ENCODE results near the gene FAM9C. TPM values are rescaled to one million over a fixed set of nuclear protein-coding genes. Genes with fewer than 3 reads are reported as not detected.
"Not testable (repeated sequence)": the region's sequence is repeated elsewhere in the genome, so short reads cannot be mapped to it uniquely, and the experiment has no call there.

The FAM9C gene
- total RNA-seq, 6 donors from 2014 or later = 0.20 TPM; not detected in 5

GRCh38 chrX:13085526-13085925, 41.1 kb upstream of the FAM9C start:
- ATAC-seq (ENCODE audit: low FRiP score in 2 of 2) (no peak), DNase-seq (no peak)
- no peak overlapping the region for H3K4me3 ChIP-seq
- H3K9me3 ChIP-seq = no peaks in the 10 kb centered on the region
- peak overlapping the region in 2 of 4 donors; percentile 49 to 70 for H3K27ac ChIP-seq
- TF ChIP-seq POLR2A (IDR thresholded peaks at IDR 0.05) (no peak), POLR2AphosphoS5 (IDR thresholded peaks at IDR 0.05) (no peak), CTCF (IDR thresholded peaks at IDR 0.05) (no peak), EP300 (IDR thresholded peaks at IDR 0.05) (no peak)
- 41 to 59% methylated on average over 5 of the region's 5 CpGs for WGBS, 2 donors
- no peaks in the 10 kb centered on the region for H3K36me3 ChIP-seq
- H3K4me1 ChIP-seq = peaks cover 6 to 34% (median 17%) of the 10 kb centered on the region in 4 donors
- no peaks in the 10 kb centered on the region for H3K27me3 ChIP-seq

GRCh38 chrX:13084611-13085010, 40.2 kb upstream of the FAM9C start:
- no peaks in the 10 kb centered on the region for H3K27me3 ChIP-seq
- 63 to 72% methylated on average over 1 of the region's 1 CpG for WGBS, 2 donors
- peaks cover 7 to 26% (median 21%) of the 10 kb centered on the region in 4 donors for H3K4me1 ChIP-seq
- no peak for ATAC-seq (ENCODE audit: low FRiP score in 2 of 2)
- H3K36me3 ChIP-seq = no peaks in the 10 kb centered on the region
- H3K9me3 ChIP-seq = no peaks in the 10 kb centered on the region
- no peak overlapping the region for H3K27ac ChIP-seq
- no peak for DNase-seq
- no peak for TF ChIP-seq CTCF (IDR thresholded peaks at IDR 0.05)
- no peak for TF ChIP-seq EP300 (IDR thresholded peaks at IDR 0.05)
- TF ChIP-seq POLR2AphosphoS5 (IDR thresholded peaks at IDR 0.05) = no peak
- TF ChIP-seq POLR2A (IDR thresholded peaks at IDR 0.05) = no peak
- H3K4me3 ChIP-seq = no peak overlapping the region

GRCh38 chrX:13083755-13084326, 39.4 kb upstream of the FAM9C start:
- WGBS, 2 donors = 80 to 91% methylated on average over 5 to 9 of the region's 9 CpGs

GRCh38 chrX:13082206-13083065, 38.0 kb upstream of the FAM9C start:
- no peak for DNase-seq
- H3K27me3 ChIP-seq = no peaks in the 10 kb centered on the region
- TF ChIP-seq POLR2A (IDR thresholded peaks at IDR 0.05) = no peak
- no peak for TF ChIP-seq CTCF (IDR thresholded peaks at IDR 0.05)
- no peak for TF ChIP-seq POLR2AphosphoS5 (IDR thresholded peaks at IDR 0.05)
- TF ChIP-seq EP300 (IDR thresholded peaks at IDR 0.05) = no peak
- H3K4me3 ChIP-seq = no peak overlapping the region
- peaks cover 15 to 36% (median 29%) of the 10 kb centered on the region in 4 donors for H3K4me1 ChIP-seq
- H3K36me3 ChIP-seq = no peaks in the 10 kb centered on the region
- 62 to 70% methylated on average over 10 to 11 of the region's 11 CpGs for WGBS, 2 donors
- H3K9me3 ChIP-seq = no peaks in the 10 kb centered on the region
- ATAC-seq (ENCODE audit: low FRiP score in 2 of 2) = no peak
- H3K27ac ChIP-seq = peak overlapping the region; percentile 35 to 77 (median 70)

More at GRCh38 chrX:13083755-13084326, 39.4 kb upstream of the FAM9C start:
- H3K9me3 ChIP-seq; H3K36me3 ChIP-seq; H3K4me3 ChIP-seq; H3K27ac ChIP-seq; H3K27me3 ChIP-seq; DNase-seq; ATAC-seq (ENCODE audit: low FRiP score in 2 of 2): not testable (repeated sequence)
- peaks cover 7 to 30% (median 24%) of the 10 kb centered on the region in 4 donors for H3K4me1 ChIP-seq

GRCh38 chrX:13081395-13082205, 37.2 kb upstream of the FAM9C start:
- Histone ChIP-seq H3K4me3 (no peak overlapping the region), H3K4me1 (peaks cover 15 to 29% (median 28%) of the 10 kb centered on the region in 4 donors), H3K27me3 (no peaks in the 10 kb centered on the region), H3K36me3 (no peaks in the 10 kb centered on the region), H3K9me3 (no peaks in the 10 kb centered on the region), H3K27ac (peak overlapping the region; percentile 56 to 77 (median 70))
- 25 to 46% methylated on average over 6 of the region's 6 CpGs for WGBS, 2 donors
- TF ChIP-seq EP300 (IDR thresholded peaks at IDR 0.05) (peak in 1 of 4 donors; percentile 40), POLR2AphosphoS5 (IDR thresholded peaks at IDR 0.05) (no peak)
- ATAC-seq (ENCODE audit: low FRiP score in 2 of 2) (peak in 1 of 2 donors; percentile 28), DNase-seq (no peak)
